ENCODE results near the gene CNGA2.

DNA sequence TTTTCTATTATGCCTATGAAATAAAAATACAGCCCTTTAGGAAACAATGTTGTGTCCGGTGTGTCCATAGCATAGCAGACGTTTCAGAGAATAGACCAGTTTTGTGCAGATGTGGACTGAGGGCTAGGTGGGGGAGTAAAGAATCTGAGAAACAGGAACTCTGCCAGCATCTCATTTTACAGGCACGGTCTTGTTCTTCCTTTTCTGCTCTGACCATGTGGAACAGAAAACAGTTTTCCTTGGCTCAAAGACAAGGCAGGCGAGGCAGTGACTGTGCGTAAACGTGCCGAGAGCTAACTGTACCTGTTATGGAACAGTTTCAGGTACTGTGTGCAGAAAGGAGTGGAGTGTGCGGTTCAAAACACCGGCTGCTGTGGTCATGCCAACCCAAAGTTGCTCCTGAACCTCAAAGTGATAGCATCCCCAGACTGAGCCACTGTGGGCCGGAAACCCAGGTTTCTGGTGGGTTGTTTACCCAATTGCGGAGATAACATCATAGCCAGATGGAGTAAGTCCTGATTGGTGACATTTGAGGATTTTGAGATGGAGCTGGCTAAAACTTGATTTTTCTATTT, 20.2 kb downstream of the CNGA2 start:
- TF ChIP-seq, protein P1, sequence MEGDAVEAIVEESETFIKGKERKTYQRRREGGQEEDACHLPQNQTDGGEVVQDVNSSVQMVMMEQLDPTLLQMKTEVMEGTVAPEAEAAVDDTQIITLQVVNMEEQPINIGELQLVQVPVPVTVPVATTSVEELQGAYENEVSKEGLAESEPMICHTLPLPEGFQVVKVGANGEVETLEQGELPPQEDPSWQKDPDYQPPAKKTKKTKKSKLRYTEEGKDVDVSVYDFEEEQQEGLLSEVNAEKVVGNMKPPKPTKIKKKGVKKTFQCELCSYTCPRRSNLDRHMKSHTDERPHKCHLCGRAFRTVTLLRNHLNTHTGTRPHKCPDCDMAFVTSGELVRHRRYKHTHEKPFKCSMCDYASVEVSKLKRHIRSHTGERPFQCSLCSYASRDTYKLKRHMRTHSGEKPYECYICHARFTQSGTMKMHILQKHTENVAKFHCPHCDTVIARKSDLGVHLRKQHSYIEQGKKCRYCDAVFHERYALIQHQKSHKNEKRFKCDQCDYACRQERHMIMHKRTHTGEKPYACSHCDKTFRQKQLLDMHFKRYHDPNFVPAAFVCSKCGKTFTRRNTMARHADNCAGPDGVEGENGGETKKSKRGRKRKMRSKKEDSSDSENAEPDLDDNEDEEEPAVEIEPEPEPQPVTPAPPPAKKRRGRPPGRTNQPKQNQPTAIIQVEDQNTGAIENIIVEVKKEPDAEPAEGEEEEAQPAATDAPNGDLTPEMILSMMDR (IDR thresholded peaks at IDR 0.05): no peak
- TF ChIP-seq ZFX (IDR thresholded peaks at IDR 0.05; ENCODE audit: borderline replicate concordance): no peak
